Testis (tissue), 3 donors: ENCODE results near the gene SPAG6. TPM values are rescaled to one million over a fixed set of nuclear protein-coding genes. Genes with fewer than 3 reads are reported as not detected.
A peak's percentile ranks its signal among the peaks of the same experiment; 100 is the strongest.

ENCODE experiments used
- DNase-seq: peaks from one replicate; pipeline ENCODE4 v3.0.0-alpha.2; 2019
- H3K27ac ChIP-seq, 2 donors: fragments of 200-600 bp; sonication (generic); one replicate each; pipeline ENCODE4 v1.5.1; 2019
- H3K27me3 ChIP-seq: fragments of 200-600 bp; sonication (generic); one replicate; pipeline ENCODE4 v1.5.1; 2019
- H3K36me3 ChIP-seq: fragments of 200-600 bp; sonication (generic); one replicate; pipeline ENCODE4 v1.5.1; 2017; ENCODE audit warnings: low read depth; ENCODE audit errors: missing control alignments
- H3K4me1 ChIP-seq: fragments of 200-600 bp; sonication (generic); one replicate; pipeline ENCODE4 v1.5.1; 2019
- H3K4me3 ChIP-seq, 2 donors: fragments of 200-600 bp; sonication (generic); one replicate each; pipeline ENCODE4 v1.5.1; 2017 to 2019
- H3K9me3 ChIP-seq: fragments of 200-600 bp; sonication (generic); one replicate; pipeline ENCODE4 v1.5.1; 2017
- POLR2A ChIP-seq: fragments of 450-650 bp; IDR thresholded peaks from one replicate; pipeline ENCODE4 v1.6.1; 2017; ENCODE audit warnings: antibody characterized with exemption, mild to moderate bottlenecking, moderate library complexity
- WGBS, 2 donors: methylation state at CpG; one replicate each; pipeline ENCODE4 v1.1.5; 2018; 5-methylcytosine and 5-hydroxymethylcytosine counted together
- intact Hi-C: fragments of 100-400 bp; cut with DNase I; formaldehyde crosslinking; loops from one replicate; pipeline ENCODE4 v1.15.1; 2023; ENCODE audit warnings: low total_unique reads
- polyA plus RNA-seq: library from polyadenylated mRNA; stranded (reverse); fragments of 350-450 nt; fragmentation: Illumina TruSeq; extraction: RNeasy Lipid Tissue Mini Kit (QIAGEN cat#74804); gene quantifications from one replicate; pipeline ENCODE4 v1.2.3, GENCODE V29; 2014; ENCODE audit warnings: low read depth, low replicate concordance; ENCODE audit not compliant: insufficient read depth
- total RNA-seq, 2 donors: library from RNA; depleted of rRNA; stranded (reverse); fragments of >200 nt; gene quantifications; one replicate each; pipeline ENCODE4 v1.2.3, GENCODE V29; 2016
- TF ChIP-seq, protein P1 (sequence below), 3 experiments: fragments of 450-650 bp in 2 of 3; fragments of 200-600 bp in 1 of 3; sonication (generic) in 1 of 3; IDR thresholded peaks; one replicate each; pipeline ENCODE4 v1.5.1; 2016 to 2019; ENCODE audit warnings: antibody characterized with exemption in 3 of 3, mild to moderate bottlenecking in 2 of 3, moderate library complexity in 1 of 3

Gene SPAG6
- total and polyA plus RNA-seq, 3 donors from 2014 or later, result 77.4 to 258 (median 103) TPM

DNA sequence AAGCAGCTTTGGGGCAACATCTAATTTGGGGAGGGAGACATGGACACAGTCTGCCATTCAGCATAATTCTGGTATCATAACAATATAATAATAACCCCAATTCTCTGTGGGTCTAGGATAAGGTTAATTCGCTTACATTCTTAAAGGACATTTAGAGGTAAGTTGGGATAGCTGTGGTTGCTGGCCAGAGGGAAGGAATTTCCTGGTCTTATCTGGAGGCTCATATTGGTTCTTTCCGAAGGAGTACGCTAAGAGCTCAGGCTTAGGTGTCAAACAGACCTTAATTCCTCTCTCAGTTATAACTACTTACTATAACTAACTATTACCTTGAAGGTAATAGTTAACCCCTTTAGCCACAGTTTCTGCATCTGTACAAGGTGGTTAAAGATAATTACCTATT, 68.8 kb downstream of the SPAG6 start:
- intact Hi-C loops, result no loop called here
- DNase-seq, result no peak

DNA sequence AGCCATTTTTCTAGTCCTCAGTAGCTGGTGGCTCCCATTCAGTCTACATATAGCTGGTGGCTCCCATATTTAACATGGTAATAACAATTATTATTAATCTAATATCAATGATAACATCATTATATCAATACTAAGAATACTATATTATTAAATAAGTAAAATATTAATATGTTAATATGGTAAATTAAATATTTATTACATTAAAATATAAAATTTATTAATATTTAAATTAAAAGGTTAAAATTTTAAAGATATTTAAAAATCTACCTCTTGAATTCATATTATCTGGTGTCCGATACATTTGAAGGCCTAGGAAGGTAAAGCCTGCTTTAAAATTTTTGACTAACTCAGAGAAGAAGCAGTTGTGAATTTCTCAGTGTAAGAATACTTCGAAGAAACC, 69.8 kb downstream of the SPAG6 start:
- 92 to 95% methylated on average over 2 of the region's 2 CpGs for WGBS, 2 donors
- Histone ChIP-seq H3K4me1 (no peaks in the 10 kb centered on the region), H3K27me3 (no peaks in the 10 kb centered on the region), H3K27ac (no peak overlapping the region), H3K4me3 (no peak overlapping the region), H3K36me3 (no peaks in the 10 kb centered on the region), H3K9me3 (no peaks in the 10 kb centered on the region)
- intact Hi-C loops, result no loop called here
- DNase-seq, result no peak
- TF ChIP-seq POLR2A, result no peak
- TF ChIP-seq, protein P1, sequence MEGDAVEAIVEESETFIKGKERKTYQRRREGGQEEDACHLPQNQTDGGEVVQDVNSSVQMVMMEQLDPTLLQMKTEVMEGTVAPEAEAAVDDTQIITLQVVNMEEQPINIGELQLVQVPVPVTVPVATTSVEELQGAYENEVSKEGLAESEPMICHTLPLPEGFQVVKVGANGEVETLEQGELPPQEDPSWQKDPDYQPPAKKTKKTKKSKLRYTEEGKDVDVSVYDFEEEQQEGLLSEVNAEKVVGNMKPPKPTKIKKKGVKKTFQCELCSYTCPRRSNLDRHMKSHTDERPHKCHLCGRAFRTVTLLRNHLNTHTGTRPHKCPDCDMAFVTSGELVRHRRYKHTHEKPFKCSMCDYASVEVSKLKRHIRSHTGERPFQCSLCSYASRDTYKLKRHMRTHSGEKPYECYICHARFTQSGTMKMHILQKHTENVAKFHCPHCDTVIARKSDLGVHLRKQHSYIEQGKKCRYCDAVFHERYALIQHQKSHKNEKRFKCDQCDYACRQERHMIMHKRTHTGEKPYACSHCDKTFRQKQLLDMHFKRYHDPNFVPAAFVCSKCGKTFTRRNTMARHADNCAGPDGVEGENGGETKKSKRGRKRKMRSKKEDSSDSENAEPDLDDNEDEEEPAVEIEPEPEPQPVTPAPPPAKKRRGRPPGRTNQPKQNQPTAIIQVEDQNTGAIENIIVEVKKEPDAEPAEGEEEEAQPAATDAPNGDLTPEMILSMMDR (IDR thresholded peaks at IDR 0.05), result no peak

More for the DNA sequence above, 68.8 kb downstream of the SPAG6 start:
- no peaks in the 10 kb centered on the region for H3K27me3 ChIP-seq
- TF ChIP-seq, protein P1 (IDR thresholded peaks at IDR 0.05), result no peak
- TF ChIP-seq POLR2A, result no peak
- H3K27ac ChIP-seq, result no peak overlapping the region
- H3K4me3 ChIP-seq, result no peak overlapping the region
- 85 to 87% methylated on average over 3 of the region's 3 CpGs for WGBS, 2 donors
- no peaks in the 10 kb centered on the region for H3K4me1 ChIP-seq
- no peaks in the 10 kb centered on the region for H3K9me3 ChIP-seq
- H3K36me3 ChIP-seq, result no peaks in the 10 kb centered on the region

DNA sequence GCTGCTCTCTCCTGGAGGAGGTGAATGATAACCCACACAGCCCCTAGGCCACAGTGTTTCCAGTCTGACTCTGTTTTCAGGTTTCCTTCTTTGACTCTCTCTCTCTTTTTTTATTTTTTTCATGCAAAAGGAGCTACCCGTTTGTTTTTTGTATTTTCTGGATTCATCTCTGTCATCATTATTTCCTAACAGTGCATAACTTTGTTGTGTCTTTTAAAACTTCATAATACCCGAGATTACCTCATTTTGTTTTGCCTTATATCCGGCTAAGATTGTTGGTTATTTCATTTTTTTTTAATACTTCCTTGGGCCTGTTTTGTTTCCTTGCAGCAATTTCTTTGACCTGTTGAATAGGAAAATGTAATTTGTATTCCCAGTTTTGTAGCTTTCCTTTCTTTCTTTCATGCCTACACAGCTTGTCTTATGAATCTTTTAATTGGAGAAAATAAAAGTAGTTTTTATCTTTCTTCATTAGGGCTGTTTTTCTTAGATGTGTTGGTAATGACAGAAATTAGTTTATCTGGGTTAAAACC, 72.5 kb downstream of the SPAG6 start:
- H3K27ac ChIP-seq, result no peak overlapping the region
- no peaks in the 10 kb centered on the region for H3K9me3 ChIP-seq
- H3K36me3 ChIP-seq, result no peaks in the 10 kb centered on the region
- 63 to 84% methylated on average over 3 of the region's 3 CpGs for WGBS, 2 donors
- DNase-seq, result no peak
- intact Hi-C loops, result no loop called here
- H3K4me3 ChIP-seq, result no peak overlapping the region
- TF ChIP-seq, protein P1 (IDR thresholded peaks at IDR 0.05), result no peak
- no peak for TF ChIP-seq POLR2A
- no peaks in the 10 kb centered on the region for H3K27me3 ChIP-seq
- H3K4me1 ChIP-seq, result no peaks in the 10 kb centered on the region

DNA sequence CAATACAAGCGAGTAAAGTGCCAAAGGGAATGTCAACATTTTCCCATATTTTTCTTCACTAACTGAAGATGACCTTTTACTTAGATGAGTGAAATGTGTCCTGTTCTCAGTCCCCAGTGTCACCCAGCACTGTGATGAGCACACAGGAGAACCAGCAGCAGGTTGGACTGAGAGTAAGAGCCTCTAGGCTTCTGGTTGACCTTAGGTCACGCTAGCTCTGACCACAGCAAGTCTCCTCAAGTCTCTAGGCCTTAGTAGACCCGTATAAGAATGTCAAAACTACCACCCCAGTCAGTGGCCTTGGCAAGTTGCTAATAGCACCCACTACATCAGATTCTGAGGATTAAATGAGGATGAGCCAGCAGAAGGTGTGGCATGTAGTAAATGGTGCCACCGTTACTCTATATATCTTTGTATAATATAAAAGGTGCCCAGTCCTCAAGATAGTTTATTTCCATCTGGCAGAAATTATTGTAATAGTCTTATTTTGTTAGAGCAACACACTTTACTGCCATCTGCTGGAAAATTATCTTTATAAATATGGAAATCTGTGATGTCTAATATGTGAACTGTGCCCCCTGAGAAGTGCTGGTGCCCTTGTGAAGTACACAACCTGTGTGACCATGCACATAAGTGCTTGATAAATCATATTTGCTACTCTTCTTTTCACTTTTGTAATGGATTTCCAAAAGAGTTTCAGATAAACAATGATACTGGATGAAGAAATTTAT, 75.7 kb downstream of the SPAG6 start:
- no peak overlapping the region for H3K27ac ChIP-seq
- TF ChIP-seq POLR2A, result no peak
- TF ChIP-seq, protein P1 (IDR thresholded peaks at IDR 0.05), result peak in 1 of 3 experiments; percentile 16
- intact Hi-C loops, result no loop called here
- H3K36me3 ChIP-seq, result no peaks in the 10 kb centered on the region
- DNase-seq, result no peak
- H3K9me3 ChIP-seq, result no peaks in the 10 kb centered on the region
- no peaks in the 10 kb centered on the region for H3K27me3 ChIP-seq
- H3K4me1 ChIP-seq, result no peaks in the 10 kb centered on the region
- 66 to 84% methylated on average over 4 of the region's 4 CpGs for WGBS, 2 donors
- no peak overlapping the region for H3K4me3 ChIP-seq

DNA sequence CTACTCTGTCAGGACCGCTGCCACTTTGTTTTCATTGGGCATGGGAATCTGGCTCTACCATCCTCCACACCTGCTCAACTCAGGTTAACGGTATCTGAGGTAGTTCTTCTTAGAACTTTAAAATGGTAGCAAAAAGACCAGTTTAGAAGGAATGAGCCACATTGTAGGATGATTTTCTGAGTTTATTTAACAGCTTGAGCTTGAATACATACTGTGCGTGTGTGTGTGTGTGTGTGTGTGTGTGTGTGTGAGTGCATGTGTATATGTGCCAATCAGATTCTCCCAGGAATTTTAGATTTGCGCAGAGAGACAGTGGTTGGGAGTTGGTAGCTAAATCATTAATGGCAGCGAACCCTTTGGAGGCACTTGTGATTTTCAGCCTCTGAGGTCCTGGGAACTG, 81.4 kb downstream of the SPAG6 start:
- H3K4me3 ChIP-seq, result no peak overlapping the region
- intact Hi-C loops, result no loop called here
- DNase-seq, result no peak
- H3K4me1 ChIP-seq, result no peaks in the 10 kb centered on the region
- H3K27ac ChIP-seq, result no peak overlapping the region
- no peaks in the 10 kb centered on the region for H3K9me3 ChIP-seq
- no peaks in the 10 kb centered on the region for H3K36me3 ChIP-seq
- no peaks in the 10 kb centered on the region for H3K27me3 ChIP-seq
- no peak for TF ChIP-seq POLR2A
- TF ChIP-seq, protein P1 (IDR thresholded peaks at IDR 0.05), result no peak
- 91 to 92% methylated on average over 5 of the region's 5 CpGs for WGBS, 2 donors
